Colonic mucosa (tissue), 4 donors: Measurements from ENCODE around the gene PTGER2. TPM values are rescaled to one million over a fixed set of nuclear protein-coding genes. Genes with fewer than 3 reads are reported as not detected.

Experiments
- DNase-seq: peaks from one replicate; pipeline ENCODE4 v3.0.0-alpha.2; 2020
- H3K27ac ChIP-seq: fragments of 200-600 bp; one replicate; pipeline ENCODE4 v1.8.0; 2021
- H3K27me3 ChIP-seq: fragments of 200-600 bp; one replicate; pipeline ENCODE4 v1.8.0; 2021
- H3K36me3 ChIP-seq: fragments of 200-600 bp; one replicate; pipeline ENCODE4 v1.8.0; 2021
- H3K4me1 ChIP-seq: fragments of 200-600 bp; one replicate; pipeline ENCODE4 v1.8.0; 2021; ENCODE audit warnings: mild to moderate bottlenecking
- H3K4me3 ChIP-seq: fragments of 200-600 bp; one replicate; pipeline ENCODE4 v1.8.0; 2021
- H3K9ac ChIP-seq, 2 donors: one replicate each; pipeline ENCODE4 v1.7.0; 2013; ENCODE audit warnings: control low read depth in 2 of 2, low read depth in 2 of 2, low read length in 2 of 2
- H3K9me3 ChIP-seq: fragments of 200-600 bp; one replicate; pipeline ENCODE4 v1.8.0; 2021
- intact Hi-C: fragments of 100-400 bp; cut with DNase I; formaldehyde crosslinking; loops from one replicate; pipeline ENCODE4 v1.14.1; 2022
- total RNA-seq, 2 donors: library from RNA; stranded (reverse); fragmentation: NEBNext Ultra II Directional in 1 of 2; extraction: Animal tissue kit (Norgen Biotek cat#: 25700) in 1 of 2; gene quantifications; one replicate each; pipeline ENCODE4 v1.2.1, GENCODE V29; 2021
- TF ChIP-seq, protein P1 (sequence below): fragments of 200-600 bp; IDR thresholded peaks from one replicate; pipeline ENCODE4 v1.8.0; 2022; ENCODE audit warnings: antibody characterized with exemption, mild to moderate bottlenecking
- donor health status: healthy.
- donor health status: DM: no; HTN: no; CAD: no.
- donor health status: DM: no; HTN: no; CAD: no.

The PTGER2 gene
- total RNA-seq, 2 donors from 2014 or later = 4.3 to 6.6 TPM

DNA sequence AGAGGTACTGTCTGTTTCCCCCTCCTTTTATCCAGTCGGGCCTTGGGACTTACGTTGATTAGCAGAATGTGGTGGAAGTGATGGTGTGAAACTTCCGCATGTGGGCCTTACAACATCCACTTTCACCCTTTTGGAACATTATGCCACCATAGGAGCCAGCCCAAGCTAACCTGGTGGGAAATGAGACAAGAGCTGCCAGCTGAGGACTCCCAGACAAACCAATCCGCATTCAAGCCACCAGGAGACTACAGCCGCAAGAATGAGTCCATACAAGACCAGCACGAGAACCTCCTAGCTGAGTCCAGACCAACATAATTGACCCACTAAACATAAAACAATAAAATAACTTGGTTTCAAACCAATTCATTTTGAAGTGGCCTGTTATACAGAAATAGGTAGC is 9.1 kb upstream of the PTGER2 start:
- Histone ChIP-seq H3K27ac (no peak overlapping the region), H3K9ac (no peak overlapping the region), H3K36me3 (no peaks in the 10 kb centered on the region), H3K27me3 (no peaks in the 10 kb centered on the region), H3K4me1 (no peaks in the 10 kb centered on the region), H3K9me3 (no peaks in the 10 kb centered on the region), H3K4me3 (no peak overlapping the region)
- intact Hi-C loops = no loop called here
- TF ChIP-seq, protein P1, sequence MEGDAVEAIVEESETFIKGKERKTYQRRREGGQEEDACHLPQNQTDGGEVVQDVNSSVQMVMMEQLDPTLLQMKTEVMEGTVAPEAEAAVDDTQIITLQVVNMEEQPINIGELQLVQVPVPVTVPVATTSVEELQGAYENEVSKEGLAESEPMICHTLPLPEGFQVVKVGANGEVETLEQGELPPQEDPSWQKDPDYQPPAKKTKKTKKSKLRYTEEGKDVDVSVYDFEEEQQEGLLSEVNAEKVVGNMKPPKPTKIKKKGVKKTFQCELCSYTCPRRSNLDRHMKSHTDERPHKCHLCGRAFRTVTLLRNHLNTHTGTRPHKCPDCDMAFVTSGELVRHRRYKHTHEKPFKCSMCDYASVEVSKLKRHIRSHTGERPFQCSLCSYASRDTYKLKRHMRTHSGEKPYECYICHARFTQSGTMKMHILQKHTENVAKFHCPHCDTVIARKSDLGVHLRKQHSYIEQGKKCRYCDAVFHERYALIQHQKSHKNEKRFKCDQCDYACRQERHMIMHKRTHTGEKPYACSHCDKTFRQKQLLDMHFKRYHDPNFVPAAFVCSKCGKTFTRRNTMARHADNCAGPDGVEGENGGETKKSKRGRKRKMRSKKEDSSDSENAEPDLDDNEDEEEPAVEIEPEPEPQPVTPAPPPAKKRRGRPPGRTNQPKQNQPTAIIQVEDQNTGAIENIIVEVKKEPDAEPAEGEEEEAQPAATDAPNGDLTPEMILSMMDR = no peak
- no peak for DNase-seq

DNA sequence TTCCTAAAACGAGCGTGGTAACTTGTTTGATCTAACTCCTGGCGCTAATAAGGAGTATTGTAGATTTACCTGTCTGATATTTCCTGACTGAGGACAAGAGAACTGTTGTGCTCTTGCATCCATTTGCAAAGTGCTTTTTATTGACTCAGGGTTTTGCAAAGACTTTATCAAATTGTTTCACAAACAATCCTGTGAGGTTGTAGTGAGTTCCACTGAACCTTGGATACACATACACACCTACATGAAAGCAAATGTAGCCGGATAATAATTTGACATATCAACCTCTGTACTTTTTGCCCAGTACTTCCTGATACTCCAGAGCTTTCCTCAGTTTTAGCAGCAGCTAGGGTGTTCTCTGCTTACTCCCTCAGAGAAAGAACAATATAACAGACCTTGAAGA is 6.7 kb upstream of the PTGER2 start:
- TF ChIP-seq, protein P1 = no peak
- no peak overlapping the region for H3K9ac ChIP-seq
- H3K4me3 ChIP-seq = no peak overlapping the region
- peak overlapping the region; percentile 20 for H3K27ac ChIP-seq
- H3K27me3 ChIP-seq = no peaks in the 10 kb centered on the region
- H3K9me3 ChIP-seq = no peaks in the 10 kb centered on the region
- intact Hi-C loops = no loop called here
- no peaks in the 10 kb centered on the region for H3K36me3 ChIP-seq
- DNase-seq = no peak
- no peaks in the 10 kb centered on the region for H3K4me1 ChIP-seq

DNA sequence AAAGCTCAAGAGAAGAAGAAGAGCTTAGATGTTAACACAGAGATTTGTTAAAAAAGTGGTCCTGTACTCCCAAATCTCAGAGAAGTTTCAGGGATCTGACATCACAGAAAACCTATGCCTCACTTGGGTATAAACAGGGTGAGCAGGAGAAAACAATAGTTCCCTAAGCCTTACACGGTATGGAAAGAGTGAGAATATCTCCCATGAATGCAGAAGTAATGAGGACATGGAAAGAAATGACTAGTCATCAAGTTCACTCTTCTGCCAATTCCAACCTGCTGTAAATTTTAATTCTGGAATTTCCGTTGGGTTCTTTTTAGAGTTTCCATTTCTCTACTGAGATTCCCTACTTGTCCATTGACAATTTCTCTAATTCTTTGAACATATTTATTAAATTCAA is 6.2 kb upstream of the PTGER2 start:
- TF ChIP-seq, protein P1 = no peak
- Histone ChIP-seq H3K9ac (no peak overlapping the region), H3K36me3 (no peaks in the 10 kb centered on the region), H3K27ac (peak overlapping the region; percentile 20), H3K27me3 (no peaks in the 10 kb centered on the region), H3K4me3 (no peak overlapping the region), H3K4me1 (no peaks in the 10 kb centered on the region), H3K9me3 (no peaks in the 10 kb centered on the region)
- intact Hi-C loops = no loop called here
- DNase-seq = no peak

DNA sequence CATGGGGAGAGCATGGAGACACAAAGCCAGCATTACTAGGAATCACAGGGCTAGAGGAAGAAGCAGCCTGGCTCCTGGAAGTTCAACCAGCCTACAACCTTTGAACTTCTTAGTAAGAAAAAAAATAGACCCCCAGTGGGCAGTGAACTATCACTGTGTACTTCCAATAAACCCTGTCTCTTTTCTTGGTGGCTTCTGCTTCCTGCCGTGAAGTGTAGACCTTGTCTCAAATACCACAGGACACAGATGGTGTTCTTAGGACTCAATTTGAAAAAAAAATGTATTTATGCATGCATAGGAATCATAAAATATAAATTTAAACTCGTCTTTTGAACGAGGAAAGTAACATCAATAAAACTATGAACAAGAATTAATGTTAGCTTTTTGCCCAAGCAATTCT is 3.6 kb upstream of the PTGER2 start:
- intact Hi-C loops = no loop called here
- no peak overlapping the region for H3K9ac ChIP-seq
- H3K27me3 ChIP-seq = no peaks in the 10 kb centered on the region
- H3K9me3 ChIP-seq = no peaks in the 10 kb centered on the region
- no peaks in the 10 kb centered on the region for H3K36me3 ChIP-seq
- no peaks in the 10 kb centered on the region for H3K4me1 ChIP-seq
- no peak overlapping the region for H3K27ac ChIP-seq
- TF ChIP-seq, protein P1 = no peak
- H3K4me3 ChIP-seq = no peak overlapping the region
- DNase-seq = no peak

DNA sequence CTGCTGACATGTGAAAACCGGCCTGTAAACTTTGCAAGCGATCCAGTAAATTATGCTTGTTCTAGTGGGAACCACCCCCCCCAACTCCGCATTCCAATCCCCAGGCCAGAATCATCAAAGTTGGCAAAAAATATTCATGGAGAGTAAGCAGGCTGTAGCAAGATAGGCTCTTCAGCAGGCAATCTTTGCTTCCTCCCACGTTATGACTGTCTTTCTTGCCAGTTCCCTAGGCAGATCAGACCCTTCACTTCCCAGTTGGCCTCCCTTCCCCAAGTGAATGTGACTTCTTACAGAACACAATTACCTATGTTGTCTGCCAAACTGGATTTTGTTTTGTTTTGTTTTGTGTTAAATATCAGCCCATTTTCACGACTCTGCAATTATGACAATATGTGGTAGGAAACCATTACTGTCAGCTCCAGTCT is 1.2 kb upstream of the PTGER2 start:
- H3K27ac ChIP-seq = peak overlapping the region; percentile 71
- TF ChIP-seq, protein P1 = no peak
- no peaks in the 10 kb centered on the region for H3K27me3 ChIP-seq
- DNase-seq = no peak
- H3K9ac ChIP-seq = peak overlapping the region; percentile 88 to 89
- no peaks in the 10 kb centered on the region for H3K9me3 ChIP-seq
- H3K4me3 ChIP-seq = no peak overlapping the region
- intact Hi-C loops = no loop called here
- no peaks in the 10 kb centered on the region for H3K36me3 ChIP-seq
- no peaks in the 10 kb centered on the region for H3K4me1 ChIP-seq

DNA sequence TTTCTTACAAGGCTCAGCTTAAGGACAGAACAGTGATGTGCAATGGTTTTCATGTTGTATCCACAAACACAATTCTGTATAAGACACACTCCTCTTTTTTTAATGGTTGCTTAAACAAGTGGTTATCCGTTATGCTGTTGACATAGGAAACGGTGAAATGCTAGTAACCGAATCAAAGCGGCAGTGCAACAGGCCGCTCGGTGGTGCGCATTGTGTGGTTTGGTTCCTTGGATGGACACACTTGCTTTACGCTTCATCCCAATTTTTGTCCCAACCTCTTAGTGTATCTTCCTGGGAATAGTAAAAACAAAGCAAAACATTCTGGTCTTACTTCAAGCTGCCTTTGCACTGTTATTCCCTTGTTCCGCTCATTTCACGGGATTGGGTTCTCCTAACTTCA is 650 bp upstream of the PTGER2 start:
- Histone ChIP-seq H3K9ac (peak overlapping the region; percentile 88 to 89), H3K27me3 (no peaks in the 10 kb centered on the region), H3K4me3 (peak overlapping the region; percentile 45), H3K4me1 (no peaks in the 10 kb centered on the region), H3K27ac (peak overlapping the region; percentile 71), H3K36me3 (no peaks in the 10 kb centered on the region), H3K9me3 (no peaks in the 10 kb centered on the region)
- TF ChIP-seq, protein P1 = no peak
- no peak for DNase-seq
- intact Hi-C loops = no loop called here
